SK-N-SH (cell line): ENCODE results near the gene STK32C. TPM values are rescaled to one million over a fixed set of nuclear protein-coding genes. Genes with fewer than 3 reads are reported as not detected.

ENCODE experiments used
- CTCF ChIA-PET: fragments of 300-600, 350-600 bp; formaldehyde crosslinking; extraction: SDS; loops from one replicate; lab custom pipeline; 2021; lab: Yijun Ruan, JAX
- POLR2A ChIA-PET: fragments of 350-600 bp; sonication (Branson Sonifier 250); formaldehyde crosslinking; extraction: SDS; loops from one replicate; lab custom pipeline; 2020; ENCODE audit warnings: antibody characterized with exemption, inconsistent platforms; lab: Yijun Ruan, JAX
- DNase-seq: peaks from one replicate; pipeline ENCODE4 v3.0.0; 2012
- H2AFZ ChIP-seq: fragments of 200-600 bp; sonication (generic); 2 replicates; pipeline ENCODE4 v1.8.1; 2016; ENCODE audit warnings: antibody characterized with exemption, mild to moderate bottlenecking, low read depth
- H3F3A ChIP-seq: fragments of 200-600 bp; sonication (generic); replicated peaks from 2 replicates; pipeline ENCODE3; 2016; ENCODE audit warnings: antibody characterized with exemption, mild to moderate bottlenecking; ENCODE audit not compliant: insufficient read depth
- H3K27ac ChIP-seq, 2 experiments: fragments of 200-500 bp in 1 of 2; fragments of 200-600 bp in 1 of 2; sonication (Bioruptor generic) in 1 of 2; sonication (generic), shearing (Covaris generic) in 1 of 2; 2 replicates each; pipeline versions ENCODE4 v1.5.1 to v1.6.1; 2014 to 2016; ENCODE audit warnings: low read depth in 2 of 2, inconsistent platforms in 1 of 2, low read length in 1 of 2, mild to moderate bottlenecking in 1 of 2, mixed read lengths in 1 of 2
- H3K27me3 ChIP-seq: fragments of 200-600 bp; sonication (generic), shearing (Covaris generic); 2 replicates; pipeline ENCODE4 v1.6.1; 2016; ENCODE audit warnings: mixed run types; ENCODE audit not compliant: insufficient read depth
- H3K36me3 ChIP-seq, 2 experiments: fragments of 200-500 bp in 1 of 2; fragments of 200-600 bp in 1 of 2; sonication (Bioruptor generic) in 1 of 2; sonication (generic) in 1 of 2; replicated peaks in 1 of 2; 2 replicates each; pipeline versions ENCODE3 to v1.5.1; 2014 to 2016; ENCODE audit warnings: low read length in 1 of 2, mild to moderate bottlenecking in 1 of 2; ENCODE audit not compliant: insufficient read depth in 2 of 2, control insufficient read depth in 1 of 2
- H3K4me1 ChIP-seq, 2 experiments: fragments of 200-500 bp in 1 of 2; fragments of 200-600 bp in 1 of 2; sonication (Bioruptor generic) in 1 of 2; sonication (generic), shearing (Covaris generic) in 1 of 2; 2 replicates each; pipeline versions ENCODE4 v1.5.1 to v1.6.1; 2014 to 2016; ENCODE audit warnings: low read depth in 1 of 2, low read length in 1 of 2, mixed run types in 1 of 2; ENCODE audit not compliant: insufficient read depth in 2 of 2, control insufficient read depth in 1 of 2
- H3K4me2 ChIP-seq: fragments of 200-600 bp; sonication (generic), shearing (Covaris generic); 2 replicates; pipeline ENCODE4 v1.6.1; 2017; ENCODE audit warnings: mixed run types
- H3K4me3 ChIP-seq, 2 experiments: fragments of 200-500 bp in 1 of 2; fragments of 200-600 bp in 1 of 2; sonication (Bioruptor generic) in 1 of 2; sonication (generic), shearing (Covaris generic) in 1 of 2; 2 replicates each; pipeline versions ENCODE4 v1.5.1 to v1.8.1; 2014 to 2016; ENCODE audit warnings: low read depth in 2 of 2, inconsistent platforms in 1 of 2, low read length in 1 of 2, mild to moderate bottlenecking in 1 of 2, mixed read lengths in 1 of 2, moderate library complexity in 1 of 2
- H3K79me2 ChIP-seq: fragments of 200-600 bp; sonication (generic); 2 replicates; pipeline ENCODE4 v1.8.1; 2017; ENCODE audit warnings: mild to moderate bottlenecking; ENCODE audit not compliant: insufficient read depth
- H3K9ac ChIP-seq: fragments of 200-600 bp; sonication (generic); 2 replicates; pipeline ENCODE4 v1.6.1; 2017; ENCODE audit warnings: mixed run types
- H3K9me2 ChIP-seq: fragments of 200-600 bp; sonication (generic); 2 replicates; pipeline ENCODE4 v1.6.1; 2017; ENCODE audit warnings: mixed run types
- H3K9me3 ChIP-seq: fragments of 200-600 bp; sonication (generic); 2 replicates; pipeline ENCODE4 v1.6.1; 2017; ENCODE audit warnings: mixed run types, mild to moderate bottlenecking, moderate library complexity
- H4K20me1 ChIP-seq: fragments of 200-600 bp; sonication (generic); 2 replicates; pipeline ENCODE4 v1.6.1; 2017; ENCODE audit warnings: mild to moderate bottlenecking, mixed run types; ENCODE audit not compliant: insufficient read depth
- CHD2 ChIP-seq: fragments of 150-350 bp; IDR thresholded peaks from 2 replicates; pipeline ENCODE4 v1.6.1; 2018; ENCODE audit warnings: low read length; ENCODE audit not compliant: partially characterized antibody
- ELF1 ChIP-seq: IDR thresholded peaks from 2 replicates; pipeline ENCODE4 v1.4.0; 2012
- EZH2phosphoT487 ChIP-seq: fragments of 200-600 bp; sonication (generic); IDR thresholded peaks from 2 replicates; pipeline ENCODE4 v1.6.1; 2017; ENCODE audit warnings: low read depth, mixed run types, mild to moderate bottlenecking, antibody characterized with exemption, moderate library complexity, borderline replicate concordance
- FOSL2 ChIP-seq: IDR thresholded peaks from 2 replicates; pipeline ENCODE4 v1.4.0; 2012; ENCODE audit warnings: low read depth, mild to moderate bottlenecking, moderate library complexity, borderline replicate concordance
- FOXJ3 ChIP-seq: sonication (generic); formaldehyde crosslinking; IDR thresholded peaks from 2 replicates; pipeline ENCODE4 v1.5.1; 2020; ENCODE audit warnings: mild to moderate bottlenecking, missing genetic modification reagents
- FOXM1 ChIP-seq: IDR thresholded peaks from 2 replicates; pipeline ENCODE4 v1.4.0; 2012; ENCODE audit warnings: low read depth, mild to moderate bottlenecking
- GATA2 ChIP-seq: sonication (generic); formaldehyde crosslinking; IDR thresholded peaks from 2 replicates; pipeline ENCODE4 v1.5.0; 2020; ENCODE audit warnings: mild to moderate bottlenecking, missing genetic modification reagents
- IRF3 ChIP-seq: fragments of 150-350 bp; IDR thresholded peaks from 2 replicates; pipeline ENCODE4 v1.6.1; 2016; ENCODE audit warnings: mild to moderate bottlenecking, low read depth, low read length
- JUND ChIP-seq: IDR thresholded peaks from 2 replicates; pipeline ENCODE4 v1.4.0; 2012
- MEF2A ChIP-seq: IDR thresholded peaks from 2 replicates; pipeline ENCODE4 v1.4.0; 2012; ENCODE audit warnings: low read depth, borderline replicate concordance
- MXI1 ChIP-seq: IDR thresholded peaks from 2 replicates; pipeline ENCODE4 v1.6.1; 2012; ENCODE audit warnings: mild to moderate bottlenecking, low read depth, low read length, improper control_type of control experiment
- NFIC ChIP-seq: IDR thresholded peaks from 2 replicates; pipeline ENCODE4 v1.4.0; 2012; ENCODE audit warnings: borderline replicate concordance
- NRF1 ChIP-seq: IDR thresholded peaks from 2 replicates; pipeline ENCODE4 v1.6.1; 2012; ENCODE audit warnings: low read depth, mild to moderate bottlenecking, low read length
- RAD21 ChIP-seq: IDR thresholded peaks from 2 replicates; pipeline ENCODE4 v1.6.1; 2012; ENCODE audit warnings: mild to moderate bottlenecking, low read length
- RCOR1 ChIP-seq: fragments of 150-350 bp; IDR thresholded peaks from 2 replicates; pipeline ENCODE4 v1.6.1; 2017; ENCODE audit warnings: antibody characterized with exemption, low read length
- RFX5 ChIP-seq: IDR thresholded peaks from 2 replicates; pipeline ENCODE4 v1.6.1; 2012; ENCODE audit warnings: mild to moderate bottlenecking, improper control_type of control experiment, low read length
- RXRA ChIP-seq: IDR thresholded peaks from 2 replicates; pipeline ENCODE4 v1.4.0; 2012; ENCODE audit warnings: low read depth, mild to moderate bottlenecking, borderline replicate concordance
- SIN3A ChIP-seq: IDR thresholded peaks from 2 replicates; pipeline ENCODE4 v1.6.1; 2012; ENCODE audit warnings: low read depth, mild to moderate bottlenecking, low read length, moderate library complexity, borderline replicate concordance
- SMC3 ChIP-seq: IDR thresholded peaks from 2 replicates; pipeline ENCODE4 v1.6.1; 2012; ENCODE audit warnings: low read depth, low read length, improper control_type of control experiment
- TAF1 ChIP-seq: IDR thresholded peaks from 2 replicates; pipeline ENCODE4 v1.6.1; 2012; ENCODE audit warnings: low read depth, mild to moderate bottlenecking, low read length, moderate library complexity, borderline replicate concordance
- TCF12 ChIP-seq: IDR thresholded peaks from 2 replicates; pipeline ENCODE4 v1.4.0; 2012
- YY1 ChIP-seq: IDR thresholded peaks from 2 replicates; pipeline ENCODE4 v1.4.0; 2012; ENCODE audit warnings: low read depth, mild to moderate bottlenecking
- ZBTB33 ChIP-seq: IDR thresholded peaks from 2 replicates; pipeline ENCODE4 v1.4.0; 2012; ENCODE audit warnings: low read depth, borderline replicate concordance
- WGBS: methylation state at CpG from one replicate; pipeline ENCODE4 v1.1.6; 2017; ENCODE audit warnings: low lambda C conversion rate; 5-methylcytosine and 5-hydroxymethylcytosine counted together
- polyA plus RNA-seq, 3 experiments: library from polyadenylated mRNA; depleted of rRNA; stranded (reverse); fragments of >200 nt; gene quantifications; 2 replicates each; pipeline ENCODE4 v1.2.3, GENCODE V29; 2012
- TF ChIP-seq, protein P1 (sequence below): IDR thresholded peaks from 2 replicates; pipeline ENCODE4; 2012
- TF ChIP-seq, protein P2 (sequence below): fragments of 150-350 bp; IDR thresholded peaks from 2 replicates; pipeline ENCODE4 v1.6.1; 2017; ENCODE audit warnings: antibody characterized with exemption, low read length, low read depth, borderline replicate concordance
- TF ChIP-seq, protein P3 (sequence below): fragments of 200-600 bp; sonication (generic); IDR thresholded peaks from 2 replicates; pipeline ENCODE4 v1.6.1; 2017; ENCODE audit warnings: antibody characterized with exemption, mild to moderate bottlenecking, moderate library complexity
- TF ChIP-seq, protein P4 (sequence below): IDR thresholded peaks from 2 replicates; pipeline ENCODE4 v1.4.0; 2012; ENCODE audit warnings: low read depth

STK32C gene
- polyA plus RNA-seq, 1 of the 3 experiments (the other 2 are of a cell fraction) = 27.8 TPM

DNA sequence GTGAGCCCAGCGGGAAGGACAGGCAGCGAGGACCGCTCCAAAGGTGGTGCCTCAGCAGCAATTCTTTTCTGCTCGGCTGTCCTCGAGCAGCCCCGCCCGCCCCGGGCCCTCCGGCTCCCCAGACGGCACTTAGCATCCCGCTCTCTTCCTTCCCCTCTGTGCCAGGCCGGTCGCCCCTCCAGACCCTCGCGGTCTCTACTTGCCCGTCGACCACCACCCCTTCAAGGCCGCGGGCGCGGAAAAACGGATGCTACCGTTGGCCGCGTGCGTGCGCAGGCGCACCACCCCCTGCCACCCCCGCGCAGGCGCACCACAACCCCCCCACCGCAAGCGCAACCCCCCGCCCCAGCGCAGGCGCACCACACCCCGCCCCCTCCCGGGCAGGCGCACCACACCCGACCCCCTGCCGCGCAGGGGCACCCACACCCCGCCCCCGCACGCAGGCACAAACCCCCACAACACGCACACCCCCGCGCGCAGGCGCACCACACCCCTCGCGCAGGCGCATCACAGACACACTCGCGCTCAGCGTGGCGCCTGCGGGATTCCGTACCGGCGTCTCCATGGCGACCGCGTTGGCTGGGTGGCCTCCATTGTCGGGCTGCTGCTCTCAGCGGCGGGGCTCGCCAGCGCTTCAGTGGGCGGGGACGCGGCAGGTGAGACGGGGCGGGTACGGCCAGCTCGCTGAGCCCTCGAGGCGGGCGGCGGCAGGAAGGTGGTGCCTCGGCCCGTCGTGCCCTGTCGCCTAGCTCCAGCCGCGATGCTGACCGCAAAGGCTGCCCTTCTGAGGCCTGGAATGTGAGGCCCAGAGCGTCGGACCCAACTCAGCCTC is 24.1 kb upstream of the STK32C start, which contains the start of gene LRRC27:
LRRC27 (plus strand) TSS at position 593 of the 832 bp plus-strand sequence. CDS start 1,332 bp downstream, outside the sequence.
- Histone ChIP-seq H3K4me2 (peak within 1 kb of the TSS; percentile 99), H3K4me1 (peaks cover 0 to 29% of the 10 kb centered on the region in 2 experiments; a peak in 3 of 4 replicates), H3K9me3 (no peaks in the 10 kb centered on the region), H3K27ac (peak within 1 kb of the TSS; percentile 62 to 80), H3K9me2 (no peaks in the 10 kb centered on the region), H2AFZ (peak within 1 kb of the TSS; percentile 82), H3K4me3 (peak within 1 kb of the TSS; percentile 81 to 91), H3K9ac (peak within 1 kb of the TSS; percentile 93), H3K79me2 (peaks cover 57% of the 10 kb centered on the region), H3F3A (peaks cover 7% of the 10 kb centered on the region), H3K27me3 (no peaks in the 10 kb centered on the region), H3K36me3 (peaks cover 13 to 24% of the 10 kb centered on the region in 2 experiments), H4K20me1 (no peaks in the 10 kb centered on the region)
- WGBS = 0% methylated on average over 5 of the region's 89 CpGs
- ChIA-PET POLR2A (no interaction called here), CTCF (interaction anchor here (1.2 kb wide), 1 partner anchor 109 kb away, joined by 3 read pairs; no protein-coding TSS in a partner anchor)
- peak; percentile 100 for DNase-seq
- TF ChIP-seq TAF1 (no peak; the same call in 1 of the 2 replicates), NRF1 (peak; percentile 98), YY1 (peak; percentile 87), TCF12 (peak; percentile 15; the same call in 1 of the 2 replicates), CHD2 (peak; percentile 89), FOSL2 (no peak), EZH2phosphoT487 (no peak), RFX5 (no peak), GATA2 (no peak), FOXJ3 (CRISPR knock-in tag) (no peak), ELF1 (no peak), SMC3 (no peak; the same call in 1 of the 2 replicates), IRF3 (no peak), SIN3A (peak; percentile 96), MEF2A (no peak), JUND (no peak), RXRA (no peak), NFIC (no peak), FOXM1 (no peak), ZBTB33 (no peak), RCOR1 (peak; percentile 6; the same call in 1 of the 2 replicates), MXI1 (peak; percentile 88), RAD21 (no peak)
- TF ChIP-seq, protein P1, sequence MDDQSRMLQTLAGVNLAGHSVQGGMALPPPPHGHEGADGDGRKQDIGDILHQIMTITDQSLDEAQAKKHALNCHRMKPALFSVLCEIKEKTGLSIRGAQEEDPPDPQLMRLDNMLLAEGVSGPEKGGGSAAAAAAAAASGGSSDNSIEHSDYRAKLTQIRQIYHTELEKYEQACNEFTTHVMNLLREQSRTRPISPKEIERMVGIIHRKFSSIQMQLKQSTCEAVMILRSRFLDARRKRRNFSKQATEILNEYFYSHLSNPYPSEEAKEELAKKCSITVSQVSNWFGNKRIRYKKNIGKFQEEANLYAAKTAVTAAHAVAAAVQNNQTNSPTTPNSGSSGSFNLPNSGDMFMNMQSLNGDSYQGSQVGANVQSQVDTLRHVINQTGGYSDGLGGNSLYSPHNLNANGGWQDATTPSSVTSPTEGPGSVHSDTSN = no peak
- TF ChIP-seq, protein P2, sequence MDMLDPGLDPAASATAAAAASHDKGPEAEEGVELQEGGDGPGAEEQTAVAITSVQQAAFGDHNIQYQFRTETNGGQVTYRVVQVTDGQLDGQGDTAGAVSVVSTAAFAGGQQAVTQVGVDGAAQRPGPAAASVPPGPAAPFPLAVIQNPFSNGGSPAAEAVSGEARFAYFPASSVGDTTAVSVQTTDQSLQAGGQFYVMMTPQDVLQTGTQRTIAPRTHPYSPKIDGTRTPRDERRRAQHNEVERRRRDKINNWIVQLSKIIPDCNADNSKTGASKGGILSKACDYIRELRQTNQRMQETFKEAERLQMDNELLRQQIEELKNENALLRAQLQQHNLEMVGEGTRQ = no peak
- TF ChIP-seq, protein P3, sequence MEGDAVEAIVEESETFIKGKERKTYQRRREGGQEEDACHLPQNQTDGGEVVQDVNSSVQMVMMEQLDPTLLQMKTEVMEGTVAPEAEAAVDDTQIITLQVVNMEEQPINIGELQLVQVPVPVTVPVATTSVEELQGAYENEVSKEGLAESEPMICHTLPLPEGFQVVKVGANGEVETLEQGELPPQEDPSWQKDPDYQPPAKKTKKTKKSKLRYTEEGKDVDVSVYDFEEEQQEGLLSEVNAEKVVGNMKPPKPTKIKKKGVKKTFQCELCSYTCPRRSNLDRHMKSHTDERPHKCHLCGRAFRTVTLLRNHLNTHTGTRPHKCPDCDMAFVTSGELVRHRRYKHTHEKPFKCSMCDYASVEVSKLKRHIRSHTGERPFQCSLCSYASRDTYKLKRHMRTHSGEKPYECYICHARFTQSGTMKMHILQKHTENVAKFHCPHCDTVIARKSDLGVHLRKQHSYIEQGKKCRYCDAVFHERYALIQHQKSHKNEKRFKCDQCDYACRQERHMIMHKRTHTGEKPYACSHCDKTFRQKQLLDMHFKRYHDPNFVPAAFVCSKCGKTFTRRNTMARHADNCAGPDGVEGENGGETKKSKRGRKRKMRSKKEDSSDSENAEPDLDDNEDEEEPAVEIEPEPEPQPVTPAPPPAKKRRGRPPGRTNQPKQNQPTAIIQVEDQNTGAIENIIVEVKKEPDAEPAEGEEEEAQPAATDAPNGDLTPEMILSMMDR = no peak
- TF ChIP-seq, protein P4, sequence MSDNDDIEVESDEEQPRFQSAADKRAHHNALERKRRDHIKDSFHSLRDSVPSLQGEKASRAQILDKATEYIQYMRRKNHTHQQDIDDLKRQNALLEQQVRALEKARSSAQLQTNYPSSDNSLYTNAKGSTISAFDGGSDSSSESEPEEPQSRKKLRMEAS = peak; percentile 60
